Activated naive CD8-positive, alpha-beta T cell treated with anti-CD3 and anti-CD28 coated beads for 36 hours (primary cell): ENCODE results near the gene RCCD1. TPM values are rescaled to one million over a fixed set of nuclear protein-coding genes. Genes with fewer than 3 reads are reported as not detected.
"Not testable (repeated sequence)": the region's sequence is repeated elsewhere in the genome, so short reads cannot be mapped to it uniquely, and the experiment has no call there.

Experiments
- DNase-seq: peaks from one replicate; pipeline ENCODE4 v3.0.0; 2021
- H3K27ac Mint-ChIP-seq: one replicate; pipeline ENCODE4 v1.8.0; 2022; ENCODE audit warnings: mild to moderate bottlenecking, moderate library complexity, mixed read lengths
- H3K27me3 Mint-ChIP-seq: one replicate; pipeline ENCODE4 v1.8.0; 2022; ENCODE audit warnings: mild to moderate bottlenecking, mixed read lengths
- H3K36me3 Mint-ChIP-seq: one replicate; pipeline ENCODE4 v1.8.0; 2021; ENCODE audit warnings: mild to moderate bottlenecking, mixed read lengths
- H3K4me1 Mint-ChIP-seq: one replicate; pipeline ENCODE4 v1.8.0; 2021; ENCODE audit warnings: mixed read lengths
- H3K4me3 Mint-ChIP-seq: one replicate; pipeline ENCODE4 v1.8.0; 2022; ENCODE audit warnings: mild to moderate bottlenecking, moderate library complexity, mixed read lengths
- H3K9me3 Mint-ChIP-seq: one replicate; pipeline ENCODE4 v1.8.0; 2022; ENCODE audit warnings: mixed read lengths
- total RNA-seq, 2 experiments: library from RNA; stranded (reverse); gene quantifications; one replicate each; pipeline ENCODE4 v1.2.3, GENCODE V29; 2021

Gene RCCD1
- total RNA-seq, 2 experiments from 2014 or later = 23.3 to 23.6 TPM

DNA sequence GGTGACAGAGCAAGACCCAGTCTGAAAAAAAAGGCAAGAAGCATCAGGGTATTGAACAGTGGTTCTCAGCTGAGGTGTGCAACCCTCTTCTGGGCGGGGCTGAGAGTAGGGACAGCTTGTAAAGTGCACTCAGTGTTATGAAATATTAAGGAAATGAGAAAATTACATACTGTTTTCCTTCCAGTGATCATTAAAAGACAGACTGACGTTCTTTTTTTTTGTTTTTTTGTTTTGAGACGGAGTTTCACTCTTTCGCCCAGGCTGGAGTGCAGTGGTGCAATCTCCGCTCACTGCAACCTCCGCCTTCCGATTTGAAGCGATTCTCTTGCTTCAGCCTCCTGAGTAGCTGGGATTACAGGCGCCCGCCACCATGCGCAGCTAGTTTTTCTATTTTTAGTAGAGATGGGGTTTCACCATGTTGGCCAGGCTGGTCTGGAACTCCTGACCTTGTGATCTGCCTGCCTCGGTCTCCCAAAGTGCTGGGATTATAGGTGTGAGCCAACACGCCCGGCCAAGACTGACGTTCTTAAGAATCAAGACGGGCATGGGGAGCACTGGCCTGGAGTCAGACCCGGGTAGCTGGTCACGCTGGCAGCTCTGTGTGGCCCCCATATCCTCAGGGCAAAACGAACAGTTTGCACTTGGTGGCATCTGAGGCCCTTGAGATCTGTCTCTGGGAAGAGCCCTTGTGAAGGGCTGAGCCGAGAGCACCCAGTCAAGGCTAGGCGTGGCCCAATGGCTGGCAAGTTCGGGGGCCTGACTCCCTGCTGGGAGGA, 40.2 kb upstream of the RCCD1 start:
- Mint-ChIP-seq H3K36me3 (peaks cover 9% of the 10 kb centered on the region), H3K4me3 (no peak overlapping the region), H3K9me3 (no peaks in the 10 kb centered on the region), H3K27me3 (no peaks in the 10 kb centered on the region), H3K4me1 (no peaks in the 10 kb centered on the region), H3K27ac (no peak overlapping the region)
- DNase-seq = no peak

DNA sequence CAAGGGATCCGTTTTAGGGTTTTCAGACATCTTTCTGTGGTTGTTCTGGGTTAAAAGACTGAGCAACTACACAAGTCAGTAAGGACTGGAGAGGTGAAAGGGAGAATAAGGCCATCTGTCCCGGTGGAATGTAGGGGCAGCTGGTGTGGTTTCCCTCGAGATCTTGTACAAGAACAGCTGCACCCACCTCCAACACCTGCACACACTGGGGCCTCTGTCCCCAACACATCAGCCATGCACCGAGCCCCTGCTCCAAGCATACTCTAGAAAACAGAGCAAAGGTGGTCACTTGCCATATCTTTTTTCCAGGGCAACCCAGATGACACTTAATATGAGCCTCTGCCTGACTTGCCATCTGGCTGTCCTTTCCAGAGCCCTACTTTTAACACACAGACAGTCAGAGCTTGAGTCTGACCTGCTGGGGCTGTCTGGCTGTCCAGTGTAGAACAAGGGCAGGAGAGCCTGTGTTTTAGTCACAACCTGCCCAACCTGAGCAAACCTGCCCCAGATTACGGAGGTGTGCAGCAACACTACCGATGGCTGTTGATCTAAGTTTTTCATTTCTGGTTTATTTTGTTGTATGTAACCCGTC, 39.4 kb upstream of the RCCD1 start:
- Mint-ChIP-seq H3K4me1 (no peaks in the 10 kb centered on the region), H3K36me3 (peaks cover 13% of the 10 kb centered on the region), H3K27ac (no peak overlapping the region), H3K27me3 (no peaks in the 10 kb centered on the region), H3K9me3 (no peaks in the 10 kb centered on the region), H3K4me3 (no peak overlapping the region)
- no peak for DNase-seq

DNA sequence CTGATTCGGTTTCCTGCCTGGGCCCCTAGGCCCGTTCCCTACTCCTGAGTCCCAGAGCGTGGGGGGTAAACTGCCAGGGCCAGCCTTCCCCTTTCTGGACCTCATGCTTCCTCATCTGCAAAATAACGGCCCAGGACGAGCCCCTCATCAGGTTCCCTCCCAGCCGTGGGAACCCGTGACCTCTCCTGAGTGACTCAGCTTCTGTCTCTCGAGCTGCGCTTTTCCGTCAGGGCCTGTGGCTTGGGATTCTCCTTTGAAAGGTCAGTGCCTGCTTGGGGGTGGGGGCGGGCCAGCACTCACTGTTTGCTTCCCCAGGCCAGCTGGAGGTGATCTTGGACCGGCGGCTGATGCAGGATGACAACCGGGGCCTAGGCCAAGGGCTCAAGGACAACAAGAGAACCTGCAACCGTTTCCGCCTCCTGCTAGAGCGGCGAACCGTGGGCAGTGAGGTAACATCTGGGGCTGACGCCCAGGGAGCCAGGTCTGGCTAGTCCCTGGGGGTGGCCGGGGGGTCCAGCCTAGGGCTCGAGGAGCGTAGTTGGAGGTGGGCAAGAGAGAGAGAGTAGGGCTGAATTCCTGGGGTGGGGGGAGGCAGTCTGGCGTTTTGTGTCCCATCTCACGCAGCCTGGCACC, 38.8 kb upstream of the RCCD1 start:
- Mint-ChIP-seq H3K27me3 (no peaks in the 10 kb centered on the region), H3K36me3 (peaks cover 13% of the 10 kb centered on the region), H3K4me3 (no peak overlapping the region), H3K4me1 (no peaks in the 10 kb centered on the region), H3K9me3 (no peaks in the 10 kb centered on the region), H3K27ac (no peak overlapping the region)
- DNase-seq = no peak

DNA sequence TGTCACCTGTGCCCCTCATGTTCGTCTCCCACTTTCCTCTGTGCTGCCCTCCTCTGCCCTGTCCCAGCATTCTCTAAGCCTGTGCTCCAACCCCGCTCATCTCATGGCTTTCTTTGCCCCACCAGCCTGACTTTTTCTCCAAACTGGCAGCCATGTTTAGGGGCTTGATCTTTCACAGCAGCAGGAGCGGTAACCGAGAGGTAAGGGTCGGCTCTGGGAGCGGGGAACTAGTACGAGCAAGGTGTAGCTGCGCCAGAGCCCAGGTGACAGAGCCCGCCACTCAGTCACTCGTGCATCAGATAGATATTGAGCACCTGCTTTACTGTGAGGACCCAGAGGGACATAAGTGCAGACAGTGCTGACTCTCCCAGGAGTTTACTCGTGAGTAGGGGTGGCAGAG, 38.2 kb upstream of the RCCD1 start:
- no peak for DNase-seq
- no peaks in the 10 kb centered on the region for H3K9me3 Mint-ChIP-seq
- H3K4me1 Mint-ChIP-seq = no peaks in the 10 kb centered on the region
- no peak overlapping the region for H3K4me3 Mint-ChIP-seq
- H3K27me3 Mint-ChIP-seq = no peaks in the 10 kb centered on the region
- peaks cover 16% of the 10 kb centered on the region for H3K36me3 Mint-ChIP-seq
- no peak overlapping the region for H3K27ac Mint-ChIP-seq

DNA sequence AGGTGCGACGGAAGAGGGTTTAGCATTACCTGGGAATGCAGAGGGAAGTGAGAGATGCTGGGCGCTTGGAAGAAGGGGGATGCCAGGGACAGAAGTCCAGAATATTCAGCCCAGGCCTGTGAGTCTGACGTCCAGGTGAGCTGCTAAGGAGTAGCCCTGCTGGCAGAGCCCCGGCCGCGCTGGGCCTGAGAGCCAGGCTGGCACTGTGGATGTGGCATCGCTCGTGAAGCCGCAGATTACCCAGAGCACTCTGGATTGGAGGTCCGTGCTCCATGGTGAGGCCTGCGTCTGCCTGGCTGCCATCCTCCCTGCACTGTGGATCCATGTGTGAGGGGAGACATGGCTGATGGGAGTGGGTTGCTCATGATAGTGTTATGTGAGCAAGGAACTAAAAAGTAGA, 37.1 kb upstream of the RCCD1 start:
- no peaks in the 10 kb centered on the region for H3K4me1 Mint-ChIP-seq

DNA sequence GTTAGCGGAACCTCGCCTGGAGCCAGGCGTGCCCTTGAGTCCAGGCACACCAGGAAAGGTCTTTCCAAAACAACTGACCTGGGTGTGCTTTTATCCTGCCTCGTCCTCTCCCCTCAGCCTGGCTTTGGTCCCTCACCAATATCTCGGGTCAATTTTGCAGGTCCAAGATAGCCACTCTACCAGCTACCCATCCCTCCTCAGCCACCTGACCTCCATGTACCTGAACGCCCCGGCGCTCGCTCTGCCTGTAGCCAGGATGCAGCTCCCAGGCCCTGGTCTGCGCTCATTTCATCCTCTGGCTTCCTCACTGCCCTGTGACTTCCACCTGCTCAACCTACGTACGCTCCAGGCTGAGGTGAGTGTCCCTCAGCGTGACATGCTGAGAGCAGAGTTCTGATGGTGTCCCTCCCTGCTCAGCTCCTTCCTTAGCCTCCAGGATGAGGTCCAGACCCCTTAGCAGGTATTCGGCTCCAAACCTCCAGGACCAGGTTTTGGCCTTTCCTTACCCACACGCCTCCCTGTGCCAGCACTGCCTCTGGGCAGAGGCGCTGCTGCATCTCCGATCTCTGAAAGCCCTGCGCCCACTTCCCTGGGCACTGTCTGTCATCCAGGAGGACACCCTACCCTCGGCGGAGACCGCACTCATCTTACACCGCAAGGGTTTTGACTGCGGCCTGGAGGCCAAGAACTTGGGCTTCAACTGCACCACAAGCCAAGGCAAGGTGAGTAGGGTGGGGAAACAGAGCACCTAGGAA, 36.5 kb upstream of the RCCD1 start:
- Mint-ChIP-seq H3K9me3 (no peaks in the 10 kb centered on the region), H3K4me3 (no peak overlapping the region), H3K27me3 (no peaks in the 10 kb centered on the region), H3K4me1 (peaks cover 2% of the 10 kb centered on the region), H3K36me3 (peaks cover 19% of the 10 kb centered on the region), H3K27ac (no peak overlapping the region)
- DNase-seq = no peak

More for the DNA sequence above, 37.1 kb upstream of the RCCD1 start:
- Mint-ChIP-seq H3K36me3 (peaks cover 19% of the 10 kb centered on the region), H3K9me3 (no peaks in the 10 kb centered on the region), H3K27me3 (no peaks in the 10 kb centered on the region), H3K27ac (no peak overlapping the region), H3K4me3 (no peak overlapping the region)
- no peak for DNase-seq

DNA sequence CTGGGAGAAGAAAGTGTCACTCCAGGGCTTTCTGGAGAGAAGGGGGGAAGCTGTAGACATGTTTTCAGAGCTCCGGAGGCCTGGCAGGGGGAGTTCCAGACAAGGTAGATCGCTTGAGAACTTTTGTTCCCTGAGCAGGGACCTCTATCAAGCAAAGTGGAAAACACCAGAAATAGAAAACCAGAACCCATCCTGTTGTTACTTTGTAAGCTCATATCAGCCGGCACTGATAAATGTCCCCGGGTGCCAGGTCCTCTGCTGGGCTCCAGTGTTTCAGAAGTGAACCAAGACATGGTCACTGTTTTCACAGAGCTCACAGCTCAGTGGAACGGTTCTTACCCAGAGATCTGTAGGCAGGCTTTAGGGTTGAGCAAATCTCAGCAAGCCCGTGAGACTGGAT, 35.8 kb upstream of the RCCD1 start:
- no peak for DNase-seq
- peaks cover 19% of the 10 kb centered on the region for H3K36me3 Mint-ChIP-seq
- peaks cover 2% of the 10 kb centered on the region for H3K4me1 Mint-ChIP-seq
- H3K27ac Mint-ChIP-seq = no peak overlapping the region
- no peaks in the 10 kb centered on the region for H3K9me3 Mint-ChIP-seq
- no peak overlapping the region for H3K4me3 Mint-ChIP-seq
- no peaks in the 10 kb centered on the region for H3K27me3 Mint-ChIP-seq

DNA sequence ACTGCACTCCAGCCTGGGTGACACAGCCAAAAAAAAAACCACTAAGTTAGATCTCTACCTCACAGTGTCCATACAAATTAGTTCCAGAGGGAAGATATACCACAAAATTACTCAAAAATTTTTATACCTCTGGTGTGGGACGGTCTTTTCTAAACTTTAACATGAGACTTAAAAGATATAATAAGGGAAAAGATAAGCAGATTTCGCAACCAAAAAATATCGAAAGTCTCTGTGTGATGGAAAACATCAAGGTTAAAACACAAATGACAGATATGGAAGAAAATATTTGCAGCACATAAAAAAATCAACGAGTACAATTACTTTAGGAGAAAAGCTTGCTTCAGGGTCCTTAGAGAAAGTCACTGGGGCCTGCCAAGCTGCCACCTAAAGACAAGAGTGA, 32.8 kb upstream of the RCCD1 start:
- Mint-ChIP-seq H3K36me3 (peaks cover 16% of the 10 kb centered on the region), H3K27ac (no peak overlapping the region), H3K9me3 (no peaks in the 10 kb centered on the region), H3K4me3 (no peak overlapping the region), H3K27me3 (no peaks in the 10 kb centered on the region), H3K4me1 (peaks cover 7% of the 10 kb centered on the region)
- no peak for DNase-seq

DNA sequence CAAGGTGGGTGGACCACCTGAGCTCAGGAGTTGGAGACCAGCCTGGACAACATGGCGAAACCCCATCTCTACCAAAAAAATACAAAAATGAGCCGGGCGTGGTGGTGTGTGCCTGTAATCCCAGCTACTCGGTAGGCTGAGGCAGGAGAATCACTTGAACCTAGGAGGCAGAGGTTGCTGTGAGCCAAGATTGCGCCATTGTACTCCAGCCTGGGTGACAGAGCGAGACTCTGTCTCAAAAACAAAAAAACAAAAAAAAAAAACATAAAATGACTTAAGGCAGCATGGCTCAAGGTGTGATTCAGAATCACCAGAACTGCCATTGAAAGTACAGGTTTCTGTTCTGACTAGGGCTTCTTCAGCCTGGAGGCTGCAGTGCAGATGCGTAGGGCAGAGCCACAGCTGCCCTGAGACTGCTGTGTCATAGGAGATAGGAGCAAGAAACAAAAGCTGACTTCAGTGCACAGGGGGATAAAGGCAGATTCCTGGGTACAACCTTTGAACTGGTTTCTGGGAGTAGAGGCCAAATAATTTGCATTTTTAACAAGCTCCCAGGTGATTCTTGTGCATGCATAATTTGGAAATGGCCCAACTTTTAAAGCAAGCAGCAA, 31.9 kb upstream of the RCCD1 start:
- H3K36me3 Mint-ChIP-seq = peaks cover 16% of the 10 kb centered on the region
- not testable (repeated sequence) for H3K27me3 Mint-ChIP-seq, H3K4me1 Mint-ChIP-seq, H3K27ac Mint-ChIP-seq, H3K4me3 Mint-ChIP-seq, H3K9me3 Mint-ChIP-seq, DNase-seq

DNA sequence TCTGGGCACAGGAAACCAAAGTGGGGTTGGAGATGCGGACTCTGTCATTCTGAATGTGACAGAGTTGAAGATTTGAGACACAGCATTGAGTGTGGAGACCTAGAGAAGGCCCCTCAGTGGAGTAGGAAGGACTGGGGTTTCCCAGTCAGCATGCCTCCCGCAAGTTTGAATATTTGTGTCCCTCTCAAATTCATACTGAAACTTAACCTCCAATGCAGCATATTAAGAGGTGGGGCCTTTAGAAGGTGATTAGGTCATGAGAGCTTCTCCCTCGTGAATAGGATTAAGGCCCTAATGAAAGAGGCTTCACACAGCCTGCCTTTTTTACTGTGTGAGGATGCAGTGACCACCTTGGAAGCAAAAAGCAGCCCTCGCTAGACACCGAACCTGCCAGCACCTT, 30.3 kb upstream of the RCCD1 start:
- no peaks in the 10 kb centered on the region for H3K27me3 Mint-ChIP-seq
- peak overlapping the region; percentile 26 for H3K27ac Mint-ChIP-seq
- peaks cover 15% of the 10 kb centered on the region for H3K4me1 Mint-ChIP-seq
- H3K36me3 Mint-ChIP-seq = peaks cover 9% of the 10 kb centered on the region
- H3K9me3 Mint-ChIP-seq = no peaks in the 10 kb centered on the region
- DNase-seq = no peak
- H3K4me3 Mint-ChIP-seq = no peak overlapping the region

DNA sequence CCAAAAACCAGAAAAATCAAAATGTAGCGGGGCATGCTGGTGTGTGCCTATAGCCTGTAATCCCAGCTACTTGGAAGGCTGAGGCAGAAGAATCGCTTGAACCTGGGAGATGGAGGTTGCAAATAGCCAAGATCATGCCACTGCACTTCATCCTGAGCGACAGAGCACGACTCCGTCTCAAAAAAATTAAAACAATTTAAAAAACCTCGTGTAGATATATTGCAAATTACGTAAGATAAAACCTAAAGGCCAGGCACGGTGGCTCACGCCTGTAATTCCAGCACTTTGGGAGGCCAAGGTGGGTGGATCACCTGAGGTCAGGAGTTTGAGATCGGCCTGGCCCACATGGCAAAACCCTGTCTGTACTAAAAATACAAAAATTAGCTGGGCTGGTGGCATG, 27.9 kb upstream of the RCCD1 start:
- peaks cover 31% of the 10 kb centered on the region for H3K4me1 Mint-ChIP-seq
- peaks cover 10% of the 10 kb centered on the region for H3K36me3 Mint-ChIP-seq
- H3K27ac Mint-ChIP-seq, H3K27me3 Mint-ChIP-seq, H3K4me3 Mint-ChIP-seq, H3K9me3 Mint-ChIP-seq, DNase-seq: not testable (repeated sequence)

DNA sequence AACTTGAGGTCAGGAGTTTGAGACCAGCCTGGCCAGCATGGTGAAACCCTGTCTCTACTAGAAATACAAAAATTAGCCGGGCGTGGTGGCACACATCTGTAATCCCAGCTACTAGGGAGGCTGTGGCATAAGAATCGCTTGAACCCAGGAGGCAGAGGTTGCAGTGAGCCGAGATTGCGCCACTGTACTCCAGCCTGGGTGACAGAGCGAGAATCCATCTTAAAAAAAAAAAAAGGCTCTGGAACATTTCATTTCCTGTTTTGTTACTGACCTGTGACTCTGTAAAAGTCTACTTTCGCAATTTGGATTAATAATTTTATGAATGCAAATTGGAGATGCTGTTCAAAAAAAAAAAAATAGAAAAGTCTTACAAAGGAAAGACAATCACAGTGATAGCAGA, 26.6 kb upstream of the RCCD1 start:
- Mint-ChIP-seq H3K4me3 (peak overlapping the region; percentile 42), H3K4me1 (peaks cover 33% of the 10 kb centered on the region)
- not testable (repeated sequence) for H3K27me3 Mint-ChIP-seq, H3K27ac Mint-ChIP-seq, H3K9me3 Mint-ChIP-seq, H3K36me3 Mint-ChIP-seq, DNase-seq

DNA sequence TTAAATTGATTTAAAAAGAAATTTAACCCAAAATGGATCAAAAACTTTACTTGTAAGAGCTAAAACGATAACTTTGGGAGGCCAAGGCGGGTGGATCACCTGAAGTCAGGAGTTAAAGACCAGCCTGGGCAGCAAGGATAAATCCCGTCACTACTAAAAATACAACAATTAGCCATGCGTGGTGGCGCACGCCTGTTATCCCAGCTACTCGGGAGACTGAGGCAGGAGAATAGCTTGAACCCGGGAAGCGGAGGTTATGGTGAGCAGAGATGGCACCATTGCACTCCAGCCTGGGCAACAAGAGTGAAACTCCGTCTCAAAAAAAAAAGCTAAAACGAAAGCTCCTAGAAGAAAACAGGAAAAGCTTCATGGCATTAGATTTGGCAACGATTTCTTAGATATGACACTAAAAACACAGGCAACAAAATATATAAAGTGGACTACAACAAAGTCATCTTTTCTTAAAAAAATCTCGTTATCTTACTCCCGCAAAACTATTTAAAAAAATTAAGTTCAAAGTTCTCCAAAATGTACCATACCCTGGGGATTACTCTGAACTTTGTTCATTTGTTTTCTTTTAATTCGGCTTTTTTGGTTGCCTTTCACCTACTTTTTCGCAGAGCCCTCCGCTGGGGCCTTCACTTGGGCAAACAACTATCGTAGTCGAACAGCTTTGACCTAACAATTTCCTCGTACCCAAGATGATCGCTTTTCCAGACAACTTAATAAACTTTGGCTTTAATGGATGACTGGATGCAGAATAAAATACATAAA, 25.3 kb upstream of the RCCD1 start:
- Mint-ChIP-seq H3K27me3 (no peaks in the 10 kb centered on the region), H3K36me3 (peaks cover 9% of the 10 kb centered on the region), H3K4me3 (peak overlapping the region; percentile 98), H3K27ac (peak overlapping the region; percentile 99), H3K4me1 (peaks cover 37% of the 10 kb centered on the region), H3K9me3 (no peaks in the 10 kb centered on the region)
- no peak for DNase-seq

DNA sequence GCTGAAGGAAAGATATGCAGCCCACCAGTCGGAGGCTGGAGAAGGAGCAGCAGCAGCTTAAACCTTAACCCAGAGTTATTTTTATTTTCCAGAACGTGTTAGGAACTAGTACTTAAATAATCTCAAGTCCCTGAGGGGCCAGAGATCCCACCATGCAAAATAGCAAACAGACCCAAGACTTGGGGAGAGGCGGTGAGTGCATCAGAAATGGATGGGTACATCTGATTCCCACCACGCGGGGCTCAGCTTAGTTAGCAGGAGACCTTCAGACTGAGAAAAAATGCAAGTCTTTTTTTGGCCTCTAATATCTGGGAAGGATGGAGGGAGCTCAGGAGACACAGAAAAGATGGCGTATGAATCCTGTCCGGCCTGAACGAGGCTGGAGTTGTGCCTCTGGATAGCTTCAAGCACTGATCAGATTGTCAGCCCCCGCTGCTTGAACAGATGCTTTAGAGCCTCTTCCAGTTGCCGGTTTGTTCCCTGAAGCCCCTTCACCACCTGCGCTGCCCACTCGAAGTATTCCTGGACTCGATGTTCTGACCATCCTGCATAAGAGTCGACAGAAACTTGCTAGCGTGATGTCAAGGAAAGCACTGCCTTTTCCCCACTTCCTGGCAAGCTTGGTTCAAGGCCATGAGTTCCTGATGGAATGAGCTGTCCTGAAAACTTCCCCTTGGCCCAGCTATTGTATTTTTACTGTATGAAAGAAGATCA, 23.7 kb upstream of the RCCD1 start:
- H3K4me1 Mint-ChIP-seq = peaks cover 40% of the 10 kb centered on the region
- no peaks in the 10 kb centered on the region for H3K9me3 Mint-ChIP-seq
- peaks cover 10% of the 10 kb centered on the region for H3K36me3 Mint-ChIP-seq
- no peak for DNase-seq
- H3K27me3 Mint-ChIP-seq = no peaks in the 10 kb centered on the region
- H3K27ac Mint-ChIP-seq = peak overlapping the region; percentile 99
- peak overlapping the region; percentile 98 for H3K4me3 Mint-ChIP-seq
